Astrocyte (in vitro differentiated cells and primary cell): ENCODE measurements around the gene PARP4. TPM values are rescaled to one million over a fixed set of nuclear protein-coding genes. Genes with fewer than 3 reads are reported as not detected.
A peak's percentile ranks its signal among the peaks of the same experiment; 100 is the strongest.
"Not testable (repeated sequence)": the region's sequence is repeated elsewhere in the genome, so short reads cannot be mapped to it uniquely, and the experiment has no call there.

Experiments used
- DNase-seq: peaks from one replicate; pipeline ENCODE4 v3.0.0-alpha.2; 2010; ENCODE audit warnings: low read depth
- FAIRE-seq: peaks from 2 replicates; lab custom pipeline; 2011; peaks lifted over from hg19 to GRCh38; lab: Jason Lieb, UNC
- H2AFZ ChIP-seq: 2 replicates; pipeline ENCODE4 v1.6.0; 2012; ENCODE audit warnings: low read depth, low read length, inconsistent platforms
- H3K27ac ChIP-seq: 2 replicates; pipeline ENCODE4 v1.5.1; 2011; ENCODE audit warnings: low read depth, low read length, inconsistent platforms
- H3K27me3 ChIP-seq: 2 replicates; pipeline ENCODE4 v1.6.0; 2011; ENCODE audit warnings: low read length, inconsistent platforms; ENCODE audit not compliant: insufficient read depth
- H3K36me3 ChIP-seq: 2 replicates; pipeline ENCODE4 v1.5.1; 2011; ENCODE audit warnings: low read length, inconsistent platforms; ENCODE audit not compliant: insufficient read depth
- H3K4me1 ChIP-seq: 2 replicates; pipeline ENCODE4 v1.5.1; 2011; ENCODE audit warnings: low read length, inconsistent platforms; ENCODE audit not compliant: insufficient read depth
- H3K4me2 ChIP-seq: 2 replicates; pipeline ENCODE4 v1.6.0; 2012; ENCODE audit warnings: low read length, inconsistent platforms
- H3K4me3 ChIP-seq: 2 replicates; pipeline ENCODE4 v1.5.1; 2011; ENCODE audit warnings: low read depth, mild to moderate bottlenecking, low read length, inconsistent platforms; ENCODE audit not compliant: insufficient read depth
- H3K79me2 ChIP-seq: 2 replicates; pipeline ENCODE4 v1.6.0; 2012; ENCODE audit warnings: mild to moderate bottlenecking, low read length, inconsistent platforms; ENCODE audit not compliant: insufficient read depth
- H3K9ac ChIP-seq: 2 replicates; pipeline ENCODE4 v1.6.0; 2012; ENCODE audit warnings: mild to moderate bottlenecking, low read length, inconsistent platforms
- H3K9me3 ChIP-seq: 2 replicates; pipeline ENCODE4 v1.5.1; 2012; ENCODE audit warnings: low read depth, mild to moderate bottlenecking, low read length, inconsistent platforms; ENCODE audit not compliant: insufficient read depth
- H4K20me1 ChIP-seq: 2 replicates; pipeline ENCODE4 v1.6.0; 2012; ENCODE audit warnings: low read length, inconsistent platforms; ENCODE audit not compliant: insufficient read depth
- H3K27ac Mint-ChIP-seq: one replicate; pipeline ENCODE4 v1.8.0; 2021; ENCODE audit warnings: mild to moderate bottlenecking, mixed read lengths; ENCODE audit not compliant: unreplicated experiment
- H3K27me3 Mint-ChIP-seq: one replicate; pipeline ENCODE4 v1.8.0; 2021; ENCODE audit warnings: low read depth, mixed read lengths; ENCODE audit not compliant: unreplicated experiment
- H3K36me3 Mint-ChIP-seq: one replicate; pipeline ENCODE4 v1.8.0; 2021; ENCODE audit warnings: low read depth, mixed read lengths; ENCODE audit not compliant: unreplicated experiment
- H3K4me1 Mint-ChIP-seq: one replicate; pipeline ENCODE4 v1.8.0; 2021; ENCODE audit warnings: low read depth, mixed read lengths; ENCODE audit not compliant: unreplicated experiment
- H3K4me3 Mint-ChIP-seq: one replicate; pipeline ENCODE4 v1.8.0; 2021; ENCODE audit warnings: mild to moderate bottlenecking, moderate library complexity, mixed read lengths; ENCODE audit not compliant: unreplicated experiment
- H3K9me3 Mint-ChIP-seq: one replicate; pipeline ENCODE4 v1.8.0; 2021; ENCODE audit warnings: mild to moderate bottlenecking, mixed read lengths; ENCODE audit not compliant: unreplicated experiment
- CTCF ChIP-seq: IDR thresholded peaks from 2 replicates; pipeline ENCODE4 v1.5.1; 2011; ENCODE audit warnings: low read depth, mild to moderate bottlenecking, inconsistent platforms, low read length, moderate library complexity; ENCODE audit not compliant: insufficient read depth
- EZH2 ChIP-seq: IDR thresholded peaks from 2 replicates; pipeline ENCODE4 v1.6.1; 2012; ENCODE audit warnings: mild to moderate bottlenecking, low read length, inconsistent platforms; ENCODE audit not compliant: insufficient read depth
- total RNA-seq: library from RNA; stranded (reverse); gene quantifications from 2 replicates; pipeline ENCODE4 v1.2.1, GENCODE V29; 2021

The PARP4 gene
- total RNA-seq, 1 donor from 2014 or later, result 59.1 TPM

GRCh38 chr13:24500977-24501376, 11.6 kb downstream of the PARP4 start:
- TF ChIP-seq CTCF (no peak), EZH2 (no peak)
- H3K9me3 ChIP-seq, result no peaks in the 10 kb centered on the region
- FAIRE-seq (no peak), DNase-seq (peak; percentile 84)
- Mint-ChIP-seq H3K4me1 (peaks cover 22% of the 10 kb centered on the region), H3K27me3 (no peaks in the 10 kb centered on the region), H3K36me3 (peaks cover 14% of the 10 kb centered on the region), H3K27ac (no peak overlapping the region), H3K9me3 (no peaks in the 10 kb centered on the region), H3K4me3 (no peak overlapping the region)
- peaks cover 29% of the 10 kb centered on the region for H3K79me2 ChIP-seq
- H3K27ac ChIP-seq, result peak overlapping the region; percentile 60
- H3K4me2 ChIP-seq, result peak overlapping the region; percentile 53
- H3K27me3 ChIP-seq, result no peaks in the 10 kb centered on the region
- peak overlapping the region; percentile 8 for H2AFZ ChIP-seq
- H3K36me3 ChIP-seq, result peaks cover 14% of the 10 kb centered on the region
- peak overlapping the region; percentile 35 for H3K9ac ChIP-seq
- H3K4me1 ChIP-seq, result peaks cover 28% of the 10 kb centered on the region
- H3K4me3 ChIP-seq, result no peak overlapping the region
- peaks cover 17% of the 10 kb centered on the region for H4K20me1 ChIP-seq

GRCh38 chr13:24497742-24498141, 14.8 kb downstream of the PARP4 start:
- peaks cover 32% of the 10 kb centered on the region for H3K36me3 ChIP-seq
- H3K27me3 ChIP-seq, result no peaks in the 10 kb centered on the region
- H3K4me1 ChIP-seq, result peaks cover 20% of the 10 kb centered on the region
- H3K27ac ChIP-seq, result no peak overlapping the region
- H3K36me3 Mint-ChIP-seq, result peaks cover 18% of the 10 kb centered on the region
- H3K27ac Mint-ChIP-seq, result no peak overlapping the region
- no peak overlapping the region for H3K9ac ChIP-seq
- H3K4me3 ChIP-seq, result no peak overlapping the region
- no peak for FAIRE-seq
- peaks cover 10% of the 10 kb centered on the region for H3K79me2 ChIP-seq
- TF ChIP-seq CTCF (no peak), EZH2 (no peak)
- no peak overlapping the region for H2AFZ ChIP-seq
- peaks cover 14% of the 10 kb centered on the region for H3K4me1 Mint-ChIP-seq
- DNase-seq, result no peak
- H4K20me1 ChIP-seq, result no peaks in the 10 kb centered on the region
- H3K4me2 ChIP-seq, result no peak overlapping the region
- H3K27me3 Mint-ChIP-seq, result no peaks in the 10 kb centered on the region
- no peak overlapping the region for H3K4me3 Mint-ChIP-seq
- H3K9me3 Mint-ChIP-seq, result no peaks in the 10 kb centered on the region
- H3K9me3 ChIP-seq, result no peaks in the 10 kb centered on the region

GRCh38 chr13:24496295-24496694, 16.3 kb downstream of the PARP4 start:
- H3K27ac ChIP-seq, H2AFZ ChIP-seq, H3K4me3 Mint-ChIP-seq, H3K79me2 ChIP-seq, H3K4me3 ChIP-seq, H3K27me3 ChIP-seq, FAIRE-seq, H3K9me3 ChIP-seq, H3K9me3 Mint-ChIP-seq, H3K4me1 Mint-ChIP-seq, H3K4me2 ChIP-seq, H3K9ac ChIP-seq, H3K27me3 Mint-ChIP-seq, H3K27ac Mint-ChIP-seq, H4K20me1 ChIP-seq, DNase-seq: not testable (repeated sequence)
- peaks cover 10% of the 10 kb centered on the region for H3K4me1 ChIP-seq
- H3K36me3 ChIP-seq, result peaks cover 40% of the 10 kb centered on the region
- peaks cover 17% of the 10 kb centered on the region for H3K36me3 Mint-ChIP-seq
